GM06990 (cell line): ENCODE results near the gene ZNF467.

ENCODE experiments used
- DNase-seq: peaks from one replicate; pipeline ENCODE4 v3.0.0-alpha.2; 2011; ENCODE audit not compliant: insufficient read length; ENCODE audit errors: extremely low read depth
- H3K27me3 ChIP-seq: replicated peaks from 2 replicates; pipeline ENCODE4 v1.6.0; 2011; ENCODE audit warnings: low read length; ENCODE audit not compliant: control insufficient read depth, insufficient read depth
- H3K36me3 ChIP-seq: 2 replicates; pipeline ENCODE4 v1.5.1; 2011; ENCODE audit warnings: low read length; ENCODE audit not compliant: control insufficient read depth, insufficient read depth
- H3K4me3 ChIP-seq: replicated peaks from 2 replicates; pipeline ENCODE4 v1.5.1; 2011; ENCODE audit warnings: low read depth, mild to moderate bottlenecking, control low read depth, low read length
- CTCF ChIP-seq: IDR thresholded peaks from 2 replicates; pipeline ENCODE4 v1.5.1; 2011; ENCODE audit warnings: low read length, control low read depth, mild to moderate bottlenecking, inconsistent platforms; ENCODE audit not compliant: insufficient read depth, poor library complexity, severe bottlenecking

ZNF467 gene

GRCh38 chr7:149789101-149789500 is 15.7 kb upstream of the ZNF467 start:
- H3K27me3 ChIP-seq: no peaks in the 10 kb centered on the region; the same call in none of the 2 replicates
- DNase-seq: no peak
- H3K4me3 ChIP-seq: no peak overlapping the region
- H3K36me3 ChIP-seq: no peaks in the 10 kb centered on the region
- TF ChIP-seq CTCF: no peak

- no peaks in the 10 kb centered on the region for H3K36me3 ChIP-seq
- TF ChIP-seq CTCF: no peak
- no peak for DNase-seq
- no peaks in the 10 kb centered on the region; the same call in none of the 2 replicates for H3K27me3 ChIP-seq
- no peak overlapping the region for H3K4me3 ChIP-seq
These were observed 15.0 kb upstream of the ZNF467 start for GRCh38 chr7:149788300-149788851.

GRCh38 chr7:149787428-149788299 is 14.3 kb upstream of the ZNF467 start:
- Histone ChIP-seq H3K36me3 (no peaks in the 10 kb centered on the region), H3K4me3 (no peak overlapping the region), H3K27me3 (no peaks in the 10 kb centered on the region; the same call in none of the 2 replicates)
- no peak for TF ChIP-seq CTCF
- no peak for DNase-seq

GRCh38 chr7:149785983-149786382 is 12.6 kb upstream of the ZNF467 start:
- no peaks in the 10 kb centered on the region for H3K36me3 ChIP-seq
- no peak for TF ChIP-seq CTCF
- H3K4me3 ChIP-seq: no peak overlapping the region
- no peak for DNase-seq
- H3K27me3 ChIP-seq: peaks cover 1% of the 10 kb centered on the region

GRCh38 chr7:149785402-149785801 is 12.0 kb upstream of the ZNF467 start:
- peaks cover 1% of the 10 kb centered on the region for H3K27me3 ChIP-seq

More at GRCh38 chr7:149785402-149785801, 12.0 kb upstream of the ZNF467 start:
- no peak for DNase-seq
- Histone ChIP-seq H3K36me3 (no peaks in the 10 kb centered on the region), H3K4me3 (no peak overlapping the region)
- TF ChIP-seq CTCF: no peak
